ENCODE measurements around the gene TP63.
"Not testable (repeated sequence)": the region's sequence is repeated elsewhere in the genome, so short reads cannot be mapped to it uniquely, and the experiment has no call there.

TP63 gene

GRCh38 chr3:189605717-189606116 lies 25.5 kb upstream of the TP63 start:
- no peak for TF ChIP-seq ZNF274 (IDR thresholded peaks at IDR 0.05; ENCODE audit: low read depth, low read length)
- no peak overlapping the region for H3K4me3 ChIP-seq (ENCODE audit: low read length)

GRCh38 chr3:189606774-189607173 lies 24.4 kb upstream of the TP63 start:
- no peak overlapping the region for H3K4me3 ChIP-seq (ENCODE audit: low read length)

GRCh38 chr3:189612641-189613040 lies 18.5 kb upstream of the TP63 start:
- H3K4me3 ChIP-seq (ENCODE audit: low read length): not testable (repeated sequence)

More at GRCh38 chr3:189606774-189607173, 24.4 kb upstream of the TP63 start:
- TF ChIP-seq ZNF274 (IDR thresholded peaks at IDR 0.05; ENCODE audit: low read depth, low read length): no peak

- TF ChIP-seq ZNF274 (IDR thresholded peaks at IDR 0.05; ENCODE audit: low read depth, low read length): no peak
- H3K4me3 ChIP-seq (ENCODE audit: low read length): no peak overlapping the region
Observed at GRCh38 chr3:189613122-189613521, 18.1 kb upstream of the TP63 start.

GRCh38 chr3:189621948-189622603 lies 9.1 kb upstream of the TP63 start:
- no peak overlapping the region for H3K4me3 ChIP-seq (ENCODE audit: low read length)
- no peak for TF ChIP-seq ZNF274 (IDR thresholded peaks at IDR 0.05; ENCODE audit: low read depth, low read length)

GRCh38 chr3:189622629-189623028 lies 8.6 kb upstream of the TP63 start:
- H3K4me3 ChIP-seq (ENCODE audit: low read length): no peak overlapping the region
- TF ChIP-seq ZNF274 (IDR thresholded peaks at IDR 0.05; ENCODE audit: low read depth, low read length): no peak

GRCh38 chr3:189624130-189624529 lies 7.1 kb upstream of the TP63 start:
- no peak for TF ChIP-seq ZNF274 (IDR thresholded peaks at IDR 0.05; ENCODE audit: low read depth, low read length)
- H3K4me3 ChIP-seq (ENCODE audit: low read length): no peak overlapping the region

GRCh38 chr3:189625071-189625470 lies 6.1 kb upstream of the TP63 start:
- no peak overlapping the region for H3K4me3 ChIP-seq (ENCODE audit: low read length)
- TF ChIP-seq ZNF274 (IDR thresholded peaks at IDR 0.05; ENCODE audit: low read depth, low read length): no peak

- H3K4me3 ChIP-seq (ENCODE audit: low read length): no peak overlapping the region
- no peak for TF ChIP-seq ZNF274 (IDR thresholded peaks at IDR 0.05; ENCODE audit: low read depth, low read length)
Observed at GRCh38 chr3:189625572-189625971, 5.6 kb upstream of the TP63 start.

- TF ChIP-seq ZNF274 (IDR thresholded peaks at IDR 0.05; ENCODE audit: low read depth, low read length): no peak
- no peak overlapping the region for H3K4me3 ChIP-seq (ENCODE audit: low read length)
Observed at GRCh38 chr3:189626286-189626685, 4.9 kb upstream of the TP63 start.

- H3K4me3 ChIP-seq (ENCODE audit: low read length): no peak overlapping the region
- no peak for TF ChIP-seq ZNF274 (IDR thresholded peaks at IDR 0.05; ENCODE audit: low read depth, low read length)
Observed at GRCh38 chr3:189629803-189630455, 1.3 kb upstream of the TP63 start.

GRCh38 chr3:189630767-189631372 lies 319 bp upstream of the TP63 start:
- H3K4me3 ChIP-seq (ENCODE audit: low read length): peak overlapping the region; percentile 30; the same call in 1 of the 2 replicates
- TF ChIP-seq ZNF274 (IDR thresholded peaks at IDR 0.05; ENCODE audit: low read depth, low read length): no peak

- TF ChIP-seq ZNF274 (IDR thresholded peaks at IDR 0.05; ENCODE audit: low read depth, low read length): no peak
Observed at GRCh38 chr3:189631409-189631808, 220 bp downstream of the TP63 start.

GRCh38 chr3:189632242-189632641 lies 1.1 kb downstream of the TP63 start:
- TF ChIP-seq ZNF274 (IDR thresholded peaks at IDR 0.05; ENCODE audit: low read depth, low read length): no peak
- H3K4me3 ChIP-seq (ENCODE audit: low read length): no peak overlapping the region

More at GRCh38 chr3:189631409-189631808, 220 bp downstream of the TP63 start:
- H3K4me3 ChIP-seq (ENCODE audit: low read length): no peak overlapping the region

GRCh38 chr3:189635339-189635738 lies 4.2 kb downstream of the TP63 start:
- no peak for TF ChIP-seq ZNF274 (IDR thresholded peaks at IDR 0.05; ENCODE audit: low read depth, low read length)
- no peak overlapping the region for H3K4me3 ChIP-seq (ENCODE audit: low read length)

All from GM08714 (cell line).